Measurements from ENCODE around the gene CACNA1G. TPM values are rescaled to one million over a fixed set of nuclear protein-coding genes. Genes with fewer than 3 reads are reported as not detected.
A peak's percentile ranks its signal among the peaks of the same experiment; 100 is the strongest.

Gene CACNA1G
- total RNA-seq, 4 donors from 2014 or later: under 0.01 to 28.9 (median 6.0) TPM

GRCh38 chr17:50565402-50566350, 5.2 kb downstream of the CACNA1G start:
- intact Hi-C loops (cut with DNase I; ENCODE audit: low total_unique reads): no loop called here
- no peak overlapping the region for H3K4me3 ChIP-seq
- H3K9me3 ChIP-seq: no peaks in the 10 kb centered on the region
- H3K36me3 ChIP-seq: no peaks in the 10 kb centered on the region
- H3K27me3 ChIP-seq: peaks cover 0 to 12% of the 10 kb centered on the region in 2 donors
- peak overlapping the region; percentile 71 to 85 for H3K27ac ChIP-seq
- H3K4me1 ChIP-seq: peaks cover 0 to 26% of the 10 kb centered on the region in 2 donors
- TF ChIP-seq CTCF (IDR thresholded peaks at IDR 0.05) (no peak), POLR2A (IDR thresholded peaks at IDR 0.05) (no peak)
- no peak for DNase-seq

GRCh38 chr17:50566886-50567285, 6.4 kb downstream of the CACNA1G start:
- no peak overlapping the region for H3K4me3 ChIP-seq
- no peak for TF ChIP-seq POLR2A (IDR thresholded peaks at IDR 0.05)
- no peak for TF ChIP-seq CTCF (IDR thresholded peaks at IDR 0.05)
- H3K4me1 ChIP-seq: peaks cover 0 to 19% of the 10 kb centered on the region in 2 donors
- H3K9me3 ChIP-seq: no peaks in the 10 kb centered on the region
- no peaks in the 10 kb centered on the region for H3K36me3 ChIP-seq
- DNase-seq: no peak
- no peak overlapping the region for H3K27ac ChIP-seq
- intact Hi-C loops (cut with DNase I; ENCODE audit: low total_unique reads): no loop called here
- H3K27me3 ChIP-seq: peaks cover 0 to 3% of the 10 kb centered on the region in 2 donors

GRCh38 chr17:50568659-50569058, 8.1 kb downstream of the CACNA1G start:
- no peak overlapping the region for H3K4me3 ChIP-seq
- H3K9me3 ChIP-seq: no peaks in the 10 kb centered on the region
- H3K36me3 ChIP-seq: no peaks in the 10 kb centered on the region
- H3K27me3 ChIP-seq: no peaks in the 10 kb centered on the region
- no peak for DNase-seq
- intact Hi-C loops (cut with DNase I; ENCODE audit: low total_unique reads): no loop called here
- no peak overlapping the region for H3K27ac ChIP-seq
- TF ChIP-seq POLR2A (IDR thresholded peaks at IDR 0.05) (no peak), CTCF (IDR thresholded peaks at IDR 0.05) (no peak)
- H3K4me1 ChIP-seq: peaks cover 0 to 11% of the 10 kb centered on the region in 2 donors

- Histone ChIP-seq H3K4me3 (no peak overlapping the region), H3K27ac (no peak overlapping the region), H3K36me3 (no peaks in the 10 kb centered on the region), H3K4me1 (peaks cover 0 to 8% of the 10 kb centered on the region in 2 donors), H3K9me3 (no peaks in the 10 kb centered on the region), H3K27me3 (no peaks in the 10 kb centered on the region)
- TF ChIP-seq CTCF (IDR thresholded peaks at IDR 0.05): no peak
- TF ChIP-seq POLR2A (IDR thresholded peaks at IDR 0.05): no peak
- no peak for DNase-seq
- intact Hi-C loops (cut with DNase I; ENCODE audit: low total_unique reads): no loop called here
Observed at GRCh38 chr17:50569592-50569991, 9.1 kb downstream of the CACNA1G start.

GRCh38 chr17:50570032-50570431, 9.5 kb downstream of the CACNA1G start:
- DNase-seq: no peak
- no peaks in the 10 kb centered on the region for H3K27me3 ChIP-seq
- intact Hi-C loops (cut with DNase I; ENCODE audit: low total_unique reads): no loop called here
- TF ChIP-seq CTCF (IDR thresholded peaks at IDR 0.05) (no peak), POLR2A (IDR thresholded peaks at IDR 0.05) (no peak)
- H3K4me3 ChIP-seq: no peak overlapping the region
- peaks cover 0 to 4% of the 10 kb centered on the region in 2 donors for H3K4me1 ChIP-seq
- H3K9me3 ChIP-seq: no peaks in the 10 kb centered on the region
- H3K36me3 ChIP-seq: no peaks in the 10 kb centered on the region
- H3K27ac ChIP-seq: no peak overlapping the region
